HG03103 (cell line): ENCODE data around the gene TCF3.

Experiments
- ATAC-seq: cut with Tn5 transposase; IDR thresholded peaks from one replicate; pipeline ENCODE4 v1.9.1; 2021; ENCODE audit warnings: low read depth; ENCODE audit not compliant: unreplicated experiment

Gene TCF3

GRCh38 chr19:1568320-1569019, 83.9 kb downstream of the TCF3 start, which contains the start of gene MEX3D:
MEX3D (minus strand) TSS chr19:1568325; CDS start chr19:1568058, 267 bp downstream.
- ATAC-seq, result peak; percentile 76

GRCh38 chr19:1567848-1568227, 84.6 kb downstream of the TCF3 start:
- no peak for ATAC-seq

- no peak for ATAC-seq
These were observed 85.1 kb downstream of the TCF3 start for GRCh38 chr19:1567116-1567847.

GRCh38 chr19:1566392-1567115, 85.9 kb downstream of the TCF3 start:
- ATAC-seq, result no peak

DNA sequence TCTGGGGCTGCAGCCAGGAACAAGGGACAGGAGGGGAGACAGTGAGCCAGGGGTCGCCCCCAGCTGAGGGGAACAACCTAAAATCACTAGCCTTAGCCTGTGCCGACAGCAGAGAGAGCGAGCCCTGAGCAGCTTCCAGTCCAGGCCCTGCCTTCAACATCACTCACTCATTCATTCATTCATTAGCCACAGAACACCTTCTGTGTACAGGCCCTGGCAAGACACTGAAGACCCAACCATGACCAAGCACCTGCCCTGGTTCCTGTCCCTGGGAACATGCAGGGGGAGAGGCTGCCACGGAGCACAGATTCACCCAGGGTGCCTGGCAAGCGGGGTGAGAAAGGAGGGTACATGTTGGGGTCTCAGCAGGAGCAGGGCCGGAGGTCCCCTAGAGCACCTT, 89.2 kb downstream of the TCF3 start:
- ATAC-seq, result no peak

GRCh38 chr19:1561236-1561842, 91.1 kb downstream of the TCF3 start:
- ATAC-seq, result no peak

GRCh38 chr19:1560286-1560882, 92.0 kb downstream of the TCF3 start:
- ATAC-seq, result no peak
